GM21529 (cell line): ENCODE measurements around the gene SLC22A1.
"Not testable (repeated sequence)": the region's sequence is repeated elsewhere in the genome, so short reads cannot be mapped to it uniquely, and the experiment has no call there.

Experiments
- ATAC-seq: cut with Tn5 transposase; IDR thresholded peaks from one replicate; pipeline ENCODE4 v1.9.1; 2021; ENCODE audit not compliant: unreplicated experiment

SLC22A1 gene

DNA sequence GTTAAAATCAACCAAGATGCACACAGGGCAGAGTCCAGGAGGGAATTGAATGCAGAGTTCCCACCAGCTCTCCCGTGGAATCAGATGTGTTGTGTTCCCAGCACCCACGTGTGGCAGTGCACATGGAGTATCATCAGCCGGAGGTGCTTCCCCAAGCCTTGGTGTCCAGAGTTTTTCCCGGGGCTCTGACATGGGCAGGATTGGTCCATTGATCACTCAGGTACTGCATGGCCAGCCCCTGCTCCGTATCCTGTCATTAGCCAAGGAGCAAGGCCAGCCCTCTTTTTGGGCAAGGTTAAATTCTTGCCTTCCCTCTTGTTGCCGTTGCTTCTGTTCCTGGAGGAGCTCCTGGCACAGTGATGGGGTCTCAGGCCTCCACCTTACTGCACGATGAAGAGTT is 28.6 kb upstream of the SLC22A1 start:
- ATAC-seq, result no peak

DNA sequence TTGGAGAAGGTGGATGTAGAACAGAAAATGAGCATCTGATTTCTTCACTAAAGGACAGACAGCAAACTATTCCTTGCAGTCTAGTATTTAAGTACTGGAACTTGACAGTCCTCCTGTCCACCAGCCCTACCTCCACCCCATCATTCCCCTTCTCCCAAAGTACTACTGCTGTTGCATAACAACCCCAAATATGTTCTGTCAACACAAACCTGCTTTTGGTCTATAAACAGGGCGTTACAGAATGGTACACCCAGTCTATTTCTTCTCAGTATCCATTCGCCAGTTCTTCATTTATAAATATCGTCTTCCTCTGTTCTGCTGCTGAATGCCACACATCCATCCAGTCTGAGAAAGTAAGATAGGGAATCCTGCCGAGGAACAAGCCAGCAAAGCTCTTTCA is 27.7 kb upstream of the SLC22A1 start:
- ATAC-seq, result no peak

DNA sequence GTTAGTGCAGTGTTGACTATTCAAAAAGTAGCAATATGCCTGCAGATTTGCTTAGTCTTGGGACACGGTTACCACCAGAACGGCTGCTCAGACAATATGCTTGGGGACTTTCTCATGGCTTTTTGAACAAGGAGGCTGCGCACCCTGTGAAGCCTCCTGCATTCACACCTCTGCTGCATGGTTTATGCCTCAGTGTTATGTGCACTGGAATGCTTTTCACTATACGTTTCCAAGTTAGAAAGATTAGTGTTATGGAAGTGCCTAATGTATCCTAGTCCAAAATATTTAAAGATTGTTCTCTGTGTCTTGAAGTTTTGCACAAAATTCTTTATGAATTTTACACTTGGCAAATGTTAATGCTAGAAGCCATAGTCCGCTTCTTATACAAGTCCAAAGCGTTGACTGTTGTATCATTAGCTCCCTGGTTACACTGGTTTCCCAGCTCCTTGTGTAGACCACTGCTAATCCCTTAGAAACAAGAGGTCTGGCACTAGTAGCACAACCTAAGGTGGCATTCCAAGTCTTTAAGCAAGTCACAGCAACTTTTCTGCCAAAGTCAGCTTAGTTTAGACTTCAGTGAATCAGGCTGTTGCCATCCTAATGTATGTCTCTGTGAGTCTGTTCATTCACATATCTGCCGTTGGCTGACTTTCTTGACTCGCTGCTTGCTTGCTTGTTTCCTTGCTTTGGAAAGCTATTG is 26.3 kb upstream of the SLC22A1 start:
- no peak for ATAC-seq

DNA sequence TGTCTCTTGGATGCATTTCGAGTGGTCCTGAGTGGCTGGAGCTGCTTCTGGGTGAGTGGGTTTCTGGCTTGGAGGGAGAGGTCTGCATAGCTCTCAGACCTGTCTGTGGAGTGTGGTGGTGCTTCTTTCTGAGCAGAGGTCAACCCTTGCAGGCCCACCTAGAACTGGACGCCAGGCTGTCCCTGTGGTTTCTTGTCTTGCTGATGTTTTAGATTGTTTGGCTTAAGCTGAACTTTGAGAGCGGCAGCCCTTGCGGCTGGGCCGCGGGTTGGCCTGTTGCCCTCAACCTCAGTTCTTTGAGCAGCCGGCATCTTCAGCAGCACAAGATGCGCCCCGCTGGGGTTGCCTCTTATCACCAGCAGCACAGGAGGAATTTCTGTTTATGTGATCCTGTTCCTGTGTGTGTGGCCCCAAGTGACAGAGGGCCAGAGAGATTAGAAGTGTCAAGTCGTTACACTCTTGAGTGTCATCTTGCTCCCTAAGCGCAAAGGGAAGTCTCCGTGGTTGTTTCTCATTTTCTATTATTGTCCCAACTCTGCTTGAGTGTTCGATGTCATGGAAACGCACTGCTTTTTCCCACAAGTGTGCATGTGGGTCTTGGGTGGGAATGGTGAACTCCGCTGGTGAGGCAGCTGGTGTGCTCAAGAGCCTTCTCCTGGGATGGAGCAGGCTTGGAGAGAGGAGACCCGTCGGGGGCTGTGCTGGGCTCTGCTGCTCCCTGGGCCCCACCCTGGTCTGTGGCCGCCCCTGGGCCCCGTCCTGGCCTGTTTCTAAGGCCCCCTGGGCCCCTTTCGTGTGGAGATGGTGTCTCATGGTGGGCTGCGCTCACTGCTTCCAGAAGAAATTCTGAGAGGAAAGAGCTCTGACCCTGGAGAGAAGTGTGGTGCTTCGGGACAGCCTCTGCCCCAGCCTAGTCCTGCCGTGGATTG is 20.1 kb upstream of the SLC22A1 start:
- ATAC-seq, result no peak

DNA sequence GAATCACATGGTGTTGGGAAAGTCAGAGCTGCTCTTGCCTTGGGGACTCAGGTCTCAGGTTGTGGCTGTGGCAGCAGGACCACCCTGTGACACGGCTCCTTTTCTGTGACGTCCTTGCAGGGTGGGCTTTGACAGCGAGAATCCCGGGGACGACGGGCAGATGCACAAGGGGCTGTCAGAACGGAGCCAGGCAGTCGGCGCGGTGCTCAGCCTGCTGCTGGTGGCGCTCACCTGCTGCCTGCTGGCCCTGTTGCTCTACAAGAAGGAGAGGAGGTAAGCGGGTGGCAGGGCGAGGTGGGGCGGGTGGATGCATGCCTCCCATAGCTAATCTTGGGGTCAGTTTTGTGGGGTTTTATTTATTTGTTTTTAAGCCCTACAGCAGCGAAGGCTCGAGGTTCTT is 19.2 kb upstream of the SLC22A1 start:
- no peak for ATAC-seq

DNA sequence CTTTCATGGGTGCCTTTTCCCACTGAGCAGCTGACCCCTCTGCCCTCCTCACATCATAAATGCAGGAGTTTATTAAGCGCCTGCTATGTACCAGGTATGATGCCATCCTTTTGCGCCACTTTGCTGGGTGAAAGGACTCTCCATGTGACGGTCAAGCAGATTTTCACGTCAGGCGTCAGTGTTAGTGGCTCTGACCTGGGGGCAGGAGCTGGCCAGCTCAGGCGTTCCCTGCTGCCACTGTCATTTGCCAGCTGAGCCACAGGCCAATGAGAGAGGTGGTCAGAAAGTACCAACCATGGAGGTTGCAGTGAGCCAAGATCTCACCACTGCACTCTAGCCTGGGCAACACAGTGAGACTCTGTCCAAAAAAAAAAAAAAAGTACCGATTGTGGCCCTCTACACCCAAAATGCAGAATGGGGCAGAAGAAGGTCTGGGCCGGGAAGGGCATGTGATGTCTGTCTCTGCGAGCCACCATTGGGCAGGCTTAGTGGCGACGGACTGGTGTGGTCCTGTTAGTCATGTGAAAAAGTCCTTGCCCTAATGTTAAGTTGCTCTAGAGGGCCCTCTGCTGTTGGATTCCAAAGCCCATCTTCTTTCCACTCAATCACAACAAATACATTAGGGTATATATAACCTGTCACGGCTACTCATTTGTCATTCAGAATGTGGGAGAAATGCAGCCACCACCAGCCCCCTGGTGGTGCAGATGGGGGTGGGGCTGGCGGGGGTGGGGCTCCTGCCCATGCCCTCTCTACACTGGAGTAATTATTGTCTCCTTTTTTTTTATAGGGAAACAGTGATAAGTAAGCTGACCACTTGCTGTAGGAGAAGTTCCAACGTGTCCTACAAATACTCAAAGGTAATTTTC is 18.4 kb upstream of the SLC22A1 start:
- peak; percentile 49 for ATAC-seq

DNA sequence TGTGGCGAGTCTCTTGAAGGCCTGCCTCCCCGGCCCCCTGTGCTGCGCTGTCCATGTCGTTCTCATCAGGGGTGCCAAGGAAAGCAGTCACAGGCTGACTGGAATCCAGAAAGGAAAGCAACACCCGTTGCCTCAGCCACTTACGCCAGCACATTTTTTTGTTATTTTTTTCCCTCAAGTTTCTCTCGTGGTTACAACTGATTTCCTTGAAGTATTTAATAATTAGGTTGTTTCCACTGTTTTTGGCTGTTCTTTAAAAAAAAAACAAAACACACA is 17.9 kb upstream of the SLC22A1 start:
- ATAC-seq, result no peak

DNA sequence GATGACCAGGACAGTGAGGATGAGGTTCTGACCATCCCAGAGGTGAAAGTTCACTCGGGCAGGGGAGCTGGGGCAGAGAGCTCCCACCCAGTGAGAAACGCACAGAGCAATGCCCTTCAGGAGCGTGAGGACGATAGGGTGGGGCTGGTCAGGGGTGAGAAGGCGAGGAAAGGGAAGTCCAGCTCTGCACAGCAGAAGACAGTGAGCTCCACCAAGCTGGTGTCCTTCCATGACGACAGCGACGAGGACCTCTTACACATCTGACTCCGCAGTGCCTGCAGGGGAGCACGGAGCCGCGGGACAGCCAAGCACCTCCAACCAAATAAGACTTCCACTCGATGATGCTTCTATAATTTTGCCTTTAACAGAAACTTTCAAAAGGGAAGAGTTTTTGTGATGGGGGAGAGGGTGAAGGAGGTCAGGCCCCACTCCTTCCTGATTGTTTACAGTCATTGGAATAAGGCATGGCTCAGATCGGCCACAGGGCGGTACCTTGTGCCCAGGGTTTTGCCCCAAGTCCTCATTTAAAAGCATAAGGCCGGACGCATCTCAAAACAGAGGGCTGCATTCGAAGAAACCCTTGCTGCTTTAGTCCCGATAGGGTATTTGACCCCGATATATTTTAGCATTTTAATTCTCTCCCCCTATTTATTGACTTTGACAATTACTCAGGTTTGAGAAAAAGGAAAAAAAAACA is 16.6 kb upstream of the SLC22A1 start:
- ATAC-seq, result no peak

DNA sequence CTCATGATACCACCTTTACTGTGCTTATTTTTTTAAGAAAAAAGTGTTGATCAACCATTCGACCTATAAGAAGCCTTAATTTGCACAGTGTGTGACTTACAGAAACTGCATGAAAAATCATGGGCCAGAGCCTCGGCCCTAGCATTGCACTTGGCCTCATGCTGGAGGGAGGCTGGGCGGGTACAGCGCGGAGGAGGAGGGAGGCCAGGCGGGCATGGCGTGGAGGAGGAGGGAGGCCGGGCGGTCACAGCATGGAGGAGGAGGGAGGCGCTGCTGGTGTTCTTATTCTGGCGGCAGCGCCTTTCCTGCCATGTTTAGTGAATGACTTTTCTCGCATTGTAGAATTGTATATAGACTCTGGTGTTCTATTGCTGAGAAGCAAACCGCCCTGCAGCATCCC is 15.6 kb upstream of the SLC22A1 start:
- ATAC-seq, result no peak

DNA sequence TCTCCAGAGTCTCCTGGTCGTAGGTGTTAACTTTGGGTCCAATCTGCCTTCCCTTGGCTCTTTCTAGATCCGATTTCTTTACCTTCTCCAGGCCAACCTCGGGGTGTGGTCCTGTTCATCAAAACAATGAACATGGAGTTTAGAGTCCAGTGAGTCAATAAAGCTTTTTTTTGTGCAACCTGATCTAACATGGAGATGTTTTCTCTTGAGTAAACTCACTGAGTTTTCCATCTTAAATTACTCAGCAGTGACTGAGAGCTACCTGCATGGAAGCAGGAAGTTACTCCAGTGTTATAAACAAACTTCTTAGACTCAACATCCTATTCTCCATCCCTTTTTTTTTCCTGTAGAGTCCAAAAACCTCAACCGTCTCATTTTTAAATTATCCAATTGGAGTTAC is 14.9 kb upstream of the SLC22A1 start:
- ATAC-seq, result no peak

DNA sequence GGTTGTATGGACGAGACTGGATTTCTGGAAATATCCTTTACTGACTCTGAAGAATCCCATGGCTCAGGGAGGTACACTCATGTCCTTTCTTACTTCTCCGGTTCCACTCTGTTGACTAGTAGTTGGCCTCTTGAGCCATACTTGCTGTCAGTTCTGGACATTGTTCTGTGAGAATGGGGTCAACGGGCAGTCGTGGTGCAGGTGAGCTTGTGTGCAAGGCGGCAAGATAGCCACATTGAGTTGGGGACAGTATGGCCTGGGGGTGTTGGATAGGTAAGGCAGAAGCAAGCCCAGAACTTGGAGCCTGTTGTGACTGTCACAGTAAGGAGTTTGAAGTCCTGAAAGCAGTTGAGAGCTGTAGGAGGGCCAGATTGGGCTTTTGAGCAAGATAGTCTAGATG is 13.5 kb upstream of the SLC22A1 start:
- no peak for ATAC-seq

DNA sequence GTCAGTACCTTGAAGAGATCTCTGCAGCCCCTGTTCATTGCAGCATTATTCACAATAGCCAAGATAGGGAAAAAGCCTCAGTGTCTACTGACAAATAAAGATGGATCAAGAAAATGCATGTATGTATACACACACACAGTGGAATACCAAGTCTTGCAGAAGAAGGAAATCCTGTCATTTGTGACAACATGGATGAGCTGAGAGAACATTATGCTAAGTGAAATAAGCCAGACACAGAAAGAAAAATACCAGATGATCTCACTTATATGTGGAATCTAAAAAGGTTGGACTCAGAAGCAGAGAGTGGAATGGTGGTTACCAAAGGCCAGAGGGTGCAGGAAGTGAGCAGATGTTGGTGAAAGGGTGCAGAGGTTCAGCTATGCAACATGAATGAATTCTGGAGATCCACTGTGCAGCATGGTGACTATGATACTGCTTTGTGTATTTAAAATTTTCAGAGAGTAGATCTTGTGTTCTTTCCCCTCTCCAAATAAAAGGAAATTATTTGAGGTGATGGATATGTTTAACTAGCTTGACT is 11.0 kb upstream of the SLC22A1 start:
- no peak for ATAC-seq

DNA sequence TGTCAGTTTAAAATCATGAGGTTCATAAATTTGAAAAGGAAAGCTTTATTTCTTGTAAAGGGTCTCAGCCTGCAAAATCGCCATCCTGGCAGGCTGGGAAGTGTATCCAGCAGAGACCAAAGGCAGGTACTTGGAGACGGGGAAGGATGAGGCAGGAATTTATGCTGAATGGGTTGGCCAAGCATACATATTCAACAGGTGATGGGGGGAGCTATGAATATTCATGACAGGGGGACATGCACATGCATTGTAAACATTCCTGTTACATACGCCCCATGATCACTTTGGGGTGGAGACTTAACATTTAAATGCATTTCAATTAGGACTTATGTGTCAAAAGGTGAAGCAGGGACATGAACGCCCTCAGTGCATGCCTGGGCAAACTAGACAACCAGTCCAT is 9.8 kb upstream of the SLC22A1 start:
- ATAC-seq, result no peak

DNA sequence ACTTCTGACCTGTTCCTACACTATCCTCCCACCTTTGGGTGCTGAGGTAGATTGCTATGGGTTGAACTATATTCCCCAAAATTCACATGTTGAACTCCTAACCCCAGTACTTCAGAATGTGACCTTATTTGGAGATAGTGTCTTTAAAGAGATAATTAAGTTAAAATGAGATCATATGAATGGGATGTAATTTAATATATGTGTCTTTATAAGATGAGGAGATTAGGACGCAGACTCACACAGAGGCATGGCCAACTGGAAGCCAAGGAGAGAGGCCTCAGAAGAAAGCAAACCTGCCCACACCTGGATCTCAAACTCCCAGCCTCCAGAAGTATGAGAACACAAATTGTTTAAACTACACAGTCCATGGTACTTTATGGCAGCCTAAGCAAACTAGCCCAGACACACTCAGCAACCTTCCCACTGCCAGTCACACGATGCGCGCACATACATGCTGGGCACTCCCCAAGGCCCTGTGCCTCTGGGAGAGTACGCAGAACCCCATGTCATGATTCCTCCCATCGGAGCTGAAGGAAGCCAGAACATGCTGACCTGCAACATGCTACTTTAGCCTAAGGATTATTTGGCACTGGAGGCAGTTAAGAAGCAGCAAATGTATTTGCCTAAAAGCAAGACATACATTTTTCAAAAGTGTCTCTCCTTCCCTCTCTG is 8.9 kb upstream of the SLC22A1 start:
- no peak for ATAC-seq

DNA sequence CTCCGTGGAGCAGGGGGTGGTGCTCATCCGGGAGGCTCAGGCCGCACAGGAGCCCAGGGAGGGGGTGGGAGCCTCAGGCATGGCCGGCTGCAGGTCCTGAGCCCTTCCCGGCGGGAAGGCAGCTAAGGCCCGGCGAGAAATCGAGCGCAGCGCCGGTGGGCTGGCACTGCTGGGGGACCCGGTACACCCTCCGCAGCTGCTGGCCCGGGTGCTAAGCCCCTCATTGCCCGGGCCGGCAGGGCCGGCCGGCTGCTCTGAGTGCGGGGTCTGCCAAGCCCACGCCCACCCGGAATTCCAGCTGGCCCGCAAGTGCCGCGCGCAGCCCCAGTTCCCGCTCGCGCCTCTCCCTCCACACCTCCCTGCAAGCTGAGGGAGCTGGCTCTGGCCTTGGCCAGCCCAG is 7.1 kb upstream of the SLC22A1 start:
- ATAC-seq, result not testable (repeated sequence)

DNA sequence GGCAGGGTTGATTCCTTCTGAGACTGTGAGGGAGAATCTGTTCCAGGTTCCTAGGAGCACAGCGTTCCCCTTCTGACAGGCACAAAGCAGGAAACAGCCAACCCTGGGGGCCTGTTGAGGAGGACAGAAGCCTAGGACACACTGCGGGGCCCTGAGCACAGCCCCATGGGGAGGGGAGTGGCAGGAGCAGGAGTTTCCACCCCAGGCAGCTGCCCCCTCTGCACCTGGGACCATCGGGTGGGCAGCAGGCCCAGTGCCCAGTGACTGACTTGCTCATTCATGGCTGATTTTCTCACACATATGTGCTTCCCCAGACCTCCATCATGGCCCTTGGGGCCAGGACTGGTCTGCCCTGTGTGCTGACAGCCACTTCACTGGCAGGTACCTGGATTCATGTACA is 6.2 kb upstream of the SLC22A1 start:
- no peak for ATAC-seq

DNA sequence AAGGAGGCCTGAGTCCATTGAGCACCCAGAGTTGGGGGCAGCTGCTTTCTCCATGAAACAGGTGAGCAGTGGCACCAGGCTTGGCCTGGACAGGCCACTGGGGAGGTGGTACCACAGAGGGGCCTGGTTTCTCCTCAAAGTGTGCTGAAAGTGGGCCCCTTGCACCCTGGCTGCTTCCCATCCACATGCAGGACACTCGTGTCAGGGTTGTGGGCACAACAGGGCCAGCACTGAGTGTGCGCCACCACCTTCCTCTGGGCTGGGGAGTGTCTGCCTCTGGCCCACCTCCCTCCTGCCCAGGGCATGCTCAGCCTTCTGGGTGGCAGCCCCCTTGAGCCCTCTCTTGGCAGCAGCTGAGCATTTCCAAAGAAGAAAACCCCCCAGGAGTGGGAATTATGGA is 5.2 kb upstream of the SLC22A1 start:
- ATAC-seq, result no peak

DNA sequence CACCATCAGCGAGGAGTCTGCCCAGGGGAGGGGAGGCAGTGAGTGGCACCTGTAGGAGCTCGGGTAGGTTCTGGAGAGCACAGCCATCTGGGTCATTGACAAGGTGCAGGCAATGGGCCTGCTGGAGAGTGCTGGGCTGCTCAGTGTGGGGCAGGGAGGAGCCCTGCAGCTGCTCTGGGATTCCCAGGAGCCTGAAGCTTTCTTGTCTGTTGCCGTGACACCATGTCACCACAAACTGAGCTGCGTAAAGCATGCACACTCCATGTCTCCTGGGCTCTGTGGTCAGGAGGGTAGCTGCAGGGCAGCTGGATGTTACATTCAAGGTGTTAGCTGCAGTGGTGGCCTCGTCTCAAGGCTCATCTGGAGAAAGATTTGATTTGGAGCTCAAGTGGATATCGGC is 4.5 kb upstream of the SLC22A1 start:
- no peak for ATAC-seq

DNA sequence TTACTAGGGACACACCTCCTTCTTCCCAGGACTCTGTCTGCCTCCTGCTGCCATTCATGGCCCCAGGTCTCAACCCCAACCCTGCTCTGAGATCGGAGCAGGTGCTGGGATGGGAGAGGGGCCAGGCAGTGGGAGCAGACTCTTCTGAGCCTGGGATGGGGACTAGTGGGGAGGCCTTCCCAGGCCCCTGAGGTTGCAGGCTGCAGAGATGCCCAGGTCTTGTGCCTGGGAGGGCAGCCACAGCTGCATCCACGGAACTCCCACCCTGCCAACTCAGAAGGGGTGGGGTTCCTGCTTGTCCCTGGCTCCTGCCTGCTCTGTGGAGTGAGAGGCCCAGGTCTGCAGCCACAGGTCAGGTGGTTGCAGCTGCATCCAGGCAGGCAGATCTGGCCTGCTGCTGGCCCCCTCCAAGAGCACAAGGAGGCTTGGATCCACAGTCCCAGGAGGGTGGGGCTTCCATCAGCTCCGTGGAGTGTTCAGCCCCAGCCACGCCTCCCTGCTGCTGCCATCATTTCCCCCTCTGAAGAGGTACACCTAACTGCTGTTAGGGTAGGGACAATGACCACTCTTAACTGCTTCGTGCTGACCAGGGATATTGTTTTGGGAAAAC is 2.9 kb upstream of the SLC22A1 start:
- ATAC-seq, result no peak

DNA sequence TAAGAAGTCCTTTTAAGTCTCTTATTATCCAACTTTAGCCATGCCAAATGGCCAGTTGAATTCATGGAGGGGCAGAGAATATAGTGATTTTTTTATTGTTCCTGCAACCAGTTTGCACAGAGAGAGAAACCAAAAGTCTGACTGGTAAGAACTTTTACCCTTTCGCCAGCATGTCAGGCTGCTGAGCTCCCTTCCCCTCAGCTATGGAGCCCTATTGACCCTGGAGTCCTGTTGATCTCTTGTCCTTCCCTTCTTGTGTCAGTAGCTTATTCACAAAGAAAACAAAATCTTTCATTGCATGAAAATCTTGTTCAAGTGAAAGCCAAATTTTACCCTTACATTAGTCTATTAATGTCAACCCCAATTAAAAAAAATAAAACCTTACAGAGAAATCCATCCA is 1.5 kb upstream of the SLC22A1 start:
- ATAC-seq, result no peak
